NCI-H1092 treated with DMSO at 0.1 percent for 48 hours (cell line): ENCODE data around the gene RNF115.
"Not testable (repeated sequence)": the region's sequence is repeated elsewhere in the genome, so short reads cannot be mapped to it uniquely, and the experiment has no call there.

ENCODE experiments used
- DNase-seq: peaks from one replicate; lab custom pipeline; 2025; lab: John Stamatoyannopoulos, UW

The RNF115 gene

GRCh38 chr1:145827966-145828365 lies 4.1 kb upstream of the RNF115 start:
- DNase-seq = no peak

GRCh38 chr1:145826030-145826429 lies 2.1 kb upstream of the RNF115 start:
- no peak for DNase-seq

DNA sequence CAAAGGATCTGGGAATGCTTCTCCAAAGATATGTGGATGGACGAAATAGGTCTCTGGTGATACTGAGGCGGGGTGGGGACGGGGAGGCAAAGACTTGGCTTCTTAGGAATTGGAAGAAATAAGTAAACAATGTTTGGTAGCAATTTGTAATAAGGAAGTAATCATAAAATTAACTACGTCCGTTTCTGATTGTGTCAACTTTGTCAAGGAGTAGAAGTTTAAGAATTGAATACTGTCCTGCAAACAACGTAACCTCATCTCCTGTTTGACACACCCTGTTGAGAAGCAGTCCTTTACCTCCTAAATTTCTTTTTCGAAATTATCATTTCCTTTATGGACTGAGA lies 576 bp upstream of the RNF115 start:
- no peak for DNase-seq

DNA sequence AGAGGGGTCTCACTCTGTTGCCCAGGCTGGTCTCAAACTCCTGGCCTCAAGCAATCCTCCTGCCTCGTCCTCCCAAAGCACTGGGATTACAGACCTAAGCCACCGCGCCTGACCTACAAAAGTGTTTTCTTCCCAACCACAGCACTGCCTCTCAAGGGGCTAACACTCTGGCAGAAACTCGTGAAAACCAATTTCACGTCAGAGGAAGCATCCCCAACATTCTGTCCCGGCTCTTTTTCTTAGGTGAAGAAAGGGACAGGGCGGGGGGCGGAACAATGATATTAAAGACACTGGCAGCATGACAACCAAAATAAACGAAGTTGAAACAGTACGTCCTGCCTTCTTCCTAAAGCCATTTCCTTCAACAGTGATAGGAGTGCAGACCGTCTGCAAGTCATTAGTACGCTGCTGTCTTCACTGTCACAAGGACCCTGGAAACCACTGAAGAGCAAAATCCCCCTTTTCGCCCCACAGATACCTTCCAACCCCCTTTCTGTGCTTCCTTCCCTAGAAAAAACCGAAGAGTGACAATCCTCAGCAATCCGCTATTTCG lies 1.0 kb downstream of the RNF115 start:
- not testable (repeated sequence) for DNase-seq

GRCh38 chr1:145818095-145818494 lies 5.8 kb downstream of the RNF115 start:
- DNase-seq = not testable (repeated sequence)

- DNase-seq = not testable (repeated sequence)
These were observed 10.7 kb downstream of the RNF115 start for GRCh38 chr1:145812977-145813810.

GRCh38 chr1:145806844-145807243 lies 17.1 kb downstream of the RNF115 start:
- no peak for DNase-seq

DNA sequence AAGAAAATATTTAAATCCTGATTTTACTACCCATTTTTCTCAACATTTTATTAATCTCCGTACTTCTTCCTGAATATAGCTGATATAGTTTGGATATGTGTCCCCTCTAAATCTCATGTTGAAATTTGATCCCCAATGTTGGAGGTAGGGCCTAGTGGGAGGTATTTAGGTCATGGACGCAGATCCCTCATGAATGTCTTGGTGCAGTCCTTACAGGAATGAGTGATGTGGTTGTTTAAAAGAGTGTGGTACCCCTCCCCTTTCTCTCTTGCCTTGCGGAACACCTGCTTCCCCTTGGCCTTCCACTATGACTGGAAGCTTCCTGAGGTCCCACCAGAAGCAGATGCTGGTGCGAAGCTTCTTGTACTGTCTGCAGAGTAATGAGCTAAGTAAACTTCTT lies 17.5 kb downstream of the RNF115 start:
- no peak for DNase-seq

GRCh38 chr1:145805057-145805456 lies 18.8 kb downstream of the RNF115 start:
- no peak for DNase-seq

DNA sequence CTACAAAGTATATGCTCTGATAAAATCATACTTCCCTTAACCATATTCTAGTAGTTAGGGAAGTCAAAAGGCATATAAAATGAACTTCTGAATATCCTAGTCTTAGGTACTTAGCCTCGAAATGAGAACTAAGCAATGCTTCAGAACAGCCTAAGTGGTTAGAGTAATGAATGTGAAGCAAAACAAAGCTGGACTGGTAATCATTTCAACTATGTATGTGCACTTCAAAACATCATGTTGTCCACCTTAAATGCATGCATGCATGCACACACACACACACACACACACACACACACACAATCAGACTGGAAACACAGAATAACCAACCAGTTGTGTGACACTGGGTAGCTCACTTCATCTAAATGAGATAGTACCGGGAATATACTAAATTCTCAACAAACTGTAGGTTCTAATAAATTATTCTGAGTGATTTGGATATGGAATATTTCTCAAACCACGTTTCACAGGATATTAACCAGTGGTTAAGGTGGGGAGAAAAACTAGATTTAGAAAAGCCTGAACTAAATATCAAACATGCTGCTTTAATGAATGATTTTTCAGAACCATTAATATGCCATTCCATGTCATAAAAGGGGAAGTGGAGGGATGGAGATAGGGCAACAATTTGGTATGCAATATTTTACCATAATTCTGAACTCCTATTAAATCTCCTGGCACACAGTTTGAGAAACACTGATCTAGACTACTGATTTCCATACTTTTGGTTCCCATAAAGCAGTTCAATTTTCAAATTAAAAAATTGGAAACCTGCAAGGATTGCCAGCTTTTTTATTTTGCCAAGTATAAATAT lies 19.5 kb downstream of the RNF115 start:
- no peak for DNase-seq

DNA sequence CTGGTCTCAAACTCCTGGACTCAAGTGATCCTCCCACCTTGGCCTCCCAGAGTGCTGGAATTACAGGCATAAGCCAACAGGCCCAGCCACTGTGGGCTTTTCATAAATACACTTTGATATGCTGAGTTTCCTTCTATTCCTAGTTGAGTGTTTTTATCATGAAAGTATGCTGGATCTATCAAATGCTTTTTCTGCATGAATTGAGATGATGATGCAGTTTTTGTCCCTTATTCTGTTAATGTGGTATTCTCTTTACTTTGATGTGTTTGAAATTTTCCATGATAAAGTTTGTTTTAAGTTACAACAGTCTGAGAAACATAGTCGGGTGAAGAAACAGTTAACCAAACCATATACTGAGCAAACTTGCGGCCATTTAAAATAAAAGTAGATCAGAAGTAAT lies 24.1 kb downstream of the RNF115 start:
- DNase-seq = no peak

DNA sequence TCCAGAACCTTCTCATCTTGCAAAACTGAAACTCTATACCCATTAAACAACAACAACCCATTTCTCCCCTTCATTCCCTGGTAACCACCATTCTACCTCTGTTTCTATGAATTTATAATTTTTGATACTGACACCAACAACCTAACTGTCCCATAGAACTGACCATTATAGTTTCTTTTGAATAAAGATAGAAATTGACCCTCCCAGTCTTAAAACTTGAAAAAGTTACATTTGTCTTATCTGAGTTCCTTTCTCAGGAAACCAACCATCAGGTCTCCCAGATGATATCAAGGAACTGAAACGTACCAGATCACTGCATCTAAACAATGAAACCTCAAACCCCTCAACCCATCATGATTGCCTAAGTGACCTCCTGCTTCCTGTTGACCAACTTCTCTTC lies 27.1 kb downstream of the RNF115 start:
- no peak for DNase-seq

- DNase-seq = no peak
These were observed 28.5 kb downstream of the RNF115 start for GRCh38 chr1:145795257-145795881.

DNA sequence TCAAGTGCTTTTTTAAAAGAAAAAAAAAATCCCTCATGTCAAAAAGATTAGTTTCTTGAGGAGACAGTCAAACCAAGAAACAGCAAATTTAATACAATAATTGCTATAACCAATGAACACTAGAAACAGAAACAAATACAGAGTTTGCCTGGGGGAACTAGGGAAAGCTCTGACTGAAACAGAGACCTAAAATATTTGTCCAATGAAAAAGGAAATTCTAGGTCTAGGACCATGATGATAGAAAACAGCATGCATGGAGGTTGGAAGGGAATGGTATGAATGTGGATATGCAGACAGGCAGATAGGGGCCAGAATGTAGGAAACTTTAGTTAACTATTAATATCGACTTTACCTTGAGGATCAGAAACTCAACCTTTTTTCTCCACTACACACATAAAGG lies 31.4 kb downstream of the RNF115 start:
- no peak for DNase-seq

- DNase-seq = not testable (repeated sequence)
These were observed 32.0 kb downstream of the RNF115 start for GRCh38 chr1:145791860-145792259.

GRCh38 chr1:145788580-145788979 lies 35.3 kb downstream of the RNF115 start:
- DNase-seq = no peak

DNA sequence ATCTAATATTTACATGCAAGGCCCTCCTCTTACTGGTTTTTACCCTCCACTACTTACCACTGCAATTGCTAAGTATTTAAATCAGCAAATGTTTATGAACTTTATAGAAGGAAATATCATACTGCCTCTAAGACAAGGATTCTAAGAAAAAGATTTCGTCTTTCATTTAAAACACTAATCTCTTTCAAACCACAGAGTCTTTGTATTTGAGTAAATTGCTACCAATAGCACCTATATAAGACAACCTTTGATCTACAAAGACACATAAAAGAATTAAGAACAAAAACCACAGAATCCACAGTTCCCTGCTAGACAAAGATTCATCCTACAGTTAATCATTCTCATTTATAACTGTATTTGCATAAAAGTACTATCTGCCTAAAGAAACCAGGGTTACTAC lies 37.6 kb downstream of the RNF115 start:
- DNase-seq = no peak

DNA sequence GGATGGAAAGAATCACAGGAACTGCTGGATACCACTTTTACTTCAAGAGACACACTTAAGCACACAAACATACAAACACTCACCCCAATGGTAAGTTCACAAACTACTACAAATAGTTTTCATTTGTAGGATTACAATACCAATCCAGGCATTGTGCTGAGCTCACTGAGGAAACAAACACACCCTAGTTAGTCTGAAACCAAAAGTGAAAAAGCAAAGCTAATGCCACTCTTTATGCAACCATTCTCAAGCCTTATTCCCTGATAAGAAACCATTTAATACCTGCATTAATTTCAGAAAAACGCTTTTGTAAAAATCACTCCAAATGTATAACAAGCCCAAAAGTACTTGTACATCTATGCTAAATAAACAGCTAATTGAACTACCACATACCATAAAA lies 38.3 kb downstream of the RNF115 start:
- no peak for DNase-seq

DNA sequence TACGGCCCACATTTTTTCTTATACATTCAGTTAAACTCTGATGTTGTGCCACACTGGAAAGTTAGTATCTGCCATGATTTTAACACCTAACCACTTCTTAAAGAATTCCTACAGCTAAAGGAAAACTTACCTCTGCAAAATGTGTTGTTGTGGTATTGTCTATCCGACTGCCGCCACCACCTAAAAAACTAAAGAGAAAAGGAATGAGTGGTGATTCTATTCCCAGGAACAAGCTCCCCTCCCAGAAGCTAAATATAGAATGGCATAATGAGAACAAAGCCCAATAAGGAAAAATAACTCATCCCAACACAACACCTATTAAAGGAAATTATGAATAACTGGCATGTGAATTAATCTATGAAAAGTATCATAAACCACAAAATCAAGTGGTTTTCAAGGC lies 39.5 kb downstream of the RNF115 start:
- no peak for DNase-seq

DNA sequence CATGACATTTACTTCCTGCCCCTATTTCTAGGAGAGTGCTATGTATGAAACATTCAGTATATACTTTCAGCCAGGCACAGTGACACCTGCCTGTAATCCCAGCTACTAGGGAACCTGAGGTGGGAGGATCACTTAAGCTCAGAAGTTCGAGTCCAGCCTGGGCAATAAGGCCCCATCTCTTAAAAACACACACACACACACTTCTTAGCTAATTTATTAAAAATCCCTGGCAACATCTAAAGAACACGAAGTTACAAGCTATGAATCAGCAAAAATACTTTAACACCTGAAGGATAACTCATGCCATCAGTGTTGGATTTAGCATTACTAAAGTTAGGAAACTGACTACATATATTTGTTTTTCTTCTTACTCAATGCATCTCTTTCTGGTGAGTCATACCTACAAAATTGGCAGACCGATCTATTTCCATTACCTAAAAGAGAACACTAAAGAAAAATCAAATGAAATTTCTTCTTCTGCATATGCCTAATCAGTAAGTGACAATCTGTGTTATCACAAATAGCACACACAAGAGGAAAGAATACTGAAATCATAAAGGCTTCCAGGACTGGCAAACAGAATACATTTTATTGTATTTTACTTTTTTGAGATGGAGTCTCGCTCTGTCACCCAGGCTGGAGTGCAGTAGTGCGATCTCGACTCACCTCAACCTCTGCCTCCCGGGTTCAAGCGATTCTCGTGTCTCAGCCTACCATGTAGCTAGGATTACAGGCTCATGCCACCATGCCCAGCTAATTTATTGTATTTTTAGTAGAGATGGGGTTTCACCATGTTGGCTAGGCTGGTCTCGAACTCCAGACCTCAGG lies 41.4 kb downstream of the RNF115 start:
- DNase-seq = no peak

- DNase-seq = no peak
These were observed 45.8 kb downstream of the RNF115 start for GRCh38 chr1:145778146-145778540.
